HG02623 (cell line): ENCODE measurements around the gene ITGB1BP1.

Source experiments
- ATAC-seq: cut with Tn5 transposase; IDR thresholded peaks from one replicate; pipeline ENCODE4 v1.9.1; 2021; ENCODE audit warnings: moderate library complexity; ENCODE audit not compliant: unreplicated experiment

Gene ITGB1BP1

DNA sequence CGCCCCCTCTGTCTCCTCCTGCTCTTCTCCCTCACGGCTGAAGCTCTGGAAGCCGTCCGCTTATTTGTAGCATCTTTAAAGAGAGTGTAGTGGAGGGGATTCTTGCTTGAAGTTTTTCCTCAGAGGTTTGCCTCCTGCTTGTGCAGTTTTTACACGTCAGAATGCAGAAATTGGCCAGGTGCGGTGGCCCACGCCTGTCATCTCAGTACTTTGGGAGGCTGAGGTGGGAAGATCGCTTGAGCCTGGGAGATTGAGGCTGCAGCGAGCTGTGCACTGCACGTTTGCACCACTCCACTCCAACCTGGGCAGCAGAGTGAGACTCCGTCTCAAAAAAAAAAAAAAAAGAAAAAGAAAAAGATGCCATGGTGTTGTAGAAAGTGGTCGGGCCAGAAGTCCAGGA is 69.0 kb downstream of the ITGB1BP1 start:
- ATAC-seq, result no peak
